Osteoblast (primary cell): ENCODE results near the gene ZBTB37. TPM values are rescaled to one million over a fixed set of nuclear protein-coding genes. Genes with fewer than 3 reads are reported as not detected.

ENCODE experiments used
- DNase-seq: peaks from one replicate; pipeline ENCODE4 v3.0.0; 2011; ENCODE audit warnings: low spot score, mixed read lengths; ENCODE audit not compliant: insufficient read length; ENCODE audit errors: missing footprints
- H2AFZ ChIP-seq: 2 replicates; pipeline ENCODE4 v1.6.0; 2011; ENCODE audit warnings: mild to moderate bottlenecking, low read length
- H3K27ac ChIP-seq: 2 replicates; pipeline ENCODE4 v1.5.1; 2011; ENCODE audit warnings: mild to moderate bottlenecking, low read depth, low read length, moderate library complexity
- H3K27me3 ChIP-seq: 2 replicates; pipeline ENCODE4 v1.6.0; 2012; ENCODE audit warnings: mild to moderate bottlenecking, control low read depth, inconsistent platforms, low read length, moderate library complexity; ENCODE audit not compliant: insufficient read depth
- H3K36me3 ChIP-seq: 2 replicates; pipeline ENCODE4 v1.5.1; 2011; ENCODE audit warnings: mild to moderate bottlenecking, low read length, control low read depth, moderate library complexity; ENCODE audit not compliant: insufficient read depth
- H3K4me1 ChIP-seq: 2 replicates; pipeline ENCODE4 v1.5.1; 2011; ENCODE audit warnings: mild to moderate bottlenecking, low read length, control low read depth, moderate library complexity; ENCODE audit not compliant: insufficient read depth
- H3K4me2 ChIP-seq: 2 replicates; pipeline ENCODE4 v1.6.0; 2011; ENCODE audit warnings: mild to moderate bottlenecking, low read length; ENCODE audit not compliant: insufficient read depth
- H3K4me3 ChIP-seq: fragments of 200-600 bp; sonication (generic); 3 replicates; pipeline ENCODE4 v1.5.1; 2012; ENCODE audit warnings: mild to moderate bottlenecking, low read length, inconsistent platforms; ENCODE audit not compliant: insufficient read depth
- H3K79me2 ChIP-seq: 2 replicates; pipeline ENCODE4 v1.6.0; 2012; ENCODE audit warnings: mild to moderate bottlenecking, low read length, control low read depth, inconsistent platforms; ENCODE audit not compliant: insufficient read depth
- H3K9me3 ChIP-seq: 2 replicates; pipeline ENCODE4 v1.5.1; 2011; ENCODE audit warnings: low read depth, low read length, control low read depth
- H4K20me1 ChIP-seq: 2 replicates; pipeline ENCODE4 v1.6.0; 2012; ENCODE audit warnings: mild to moderate bottlenecking, low read length, control low read depth; ENCODE audit not compliant: insufficient read depth
- total RNA-seq: library from RNA; depleted of rRNA; stranded (reverse); fragments of >200 nt; gene quantifications from 2 replicates; pipeline ENCODE4 v1.2.3, GENCODE V29; 2012
- TF ChIP-seq, protein P1 (sequence below): IDR thresholded peaks from 2 replicates; pipeline ENCODE4 v1.5.1; 2011; ENCODE audit warnings: mild to moderate bottlenecking, low read depth, low read length, moderate library complexity; ENCODE audit errors: extremely low read depth

The ZBTB37 gene
- total RNA-seq, 1 donor = 10.5 TPM

DNA sequence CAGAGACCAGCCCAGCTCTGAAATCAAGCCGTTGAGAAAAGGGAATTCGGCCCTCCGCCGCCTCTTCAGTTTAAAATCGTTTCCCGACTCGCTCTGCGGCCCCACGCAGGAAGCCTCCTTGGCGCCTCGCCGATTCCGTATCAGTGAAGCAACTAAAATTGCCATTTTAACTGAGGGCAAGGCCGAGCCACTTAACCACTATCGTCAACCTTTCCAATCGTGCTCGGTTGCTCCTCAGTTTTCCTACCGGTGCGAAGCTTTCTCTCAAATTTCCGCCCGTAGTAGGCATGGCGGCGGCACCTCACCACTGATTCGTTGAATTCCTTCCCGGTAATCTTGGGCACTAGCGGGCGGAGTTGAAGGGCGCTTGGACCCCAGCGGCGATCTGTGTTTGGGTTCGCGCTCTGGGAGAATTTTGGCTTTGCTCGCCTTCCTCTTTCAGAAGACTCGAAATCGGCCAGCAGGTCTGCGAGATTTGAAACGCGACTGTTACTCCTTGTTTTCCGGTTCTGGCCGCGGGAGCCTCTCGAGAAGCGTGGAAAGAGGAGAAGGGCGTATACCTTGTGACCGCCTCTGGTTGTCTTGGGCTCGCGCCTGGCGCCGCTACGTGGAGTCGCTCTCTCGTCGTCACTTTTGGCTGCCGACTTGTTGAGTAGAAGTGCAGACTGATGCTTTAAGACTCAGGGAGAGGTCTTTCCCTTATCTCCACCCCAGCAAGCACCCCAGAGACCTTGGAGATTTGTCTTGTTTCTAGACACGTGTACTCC lies 43.7 kb upstream of the ZBTB37 start, which contains the start of the genes CENPL and DARS2:
TSS of gene CENPL (minus strand) at position 569 of the 767 bp plus-strand sequence. CDS start 13,584 bp downstream, outside the sequence.
TSS of gene DARS2 (plus strand) at position 359 of the 767 bp plus-strand sequence. CDS start 557 bp downstream, outside the sequence.
- Histone ChIP-seq H3K27me3 (no peaks in the 10 kb centered on the region), H3K79me2 (peaks cover 45% of the 10 kb centered on the region), H3K4me3 (peak within 1 kb of the TSS; percentile 91), H2AFZ (peak within 1 kb of the TSS; percentile 97), H3K27ac (peak within 1 kb of the TSS; percentile 94), H3K9me3 (no peaks in the 10 kb centered on the region), H3K4me2 (peak within 1 kb of the TSS; percentile 95), H3K36me3 (no peaks in the 10 kb centered on the region), H4K20me1 (no peaks in the 10 kb centered on the region), H3K4me1 (peaks cover 13% of the 10 kb centered on the region)
- TF ChIP-seq, protein P1, sequence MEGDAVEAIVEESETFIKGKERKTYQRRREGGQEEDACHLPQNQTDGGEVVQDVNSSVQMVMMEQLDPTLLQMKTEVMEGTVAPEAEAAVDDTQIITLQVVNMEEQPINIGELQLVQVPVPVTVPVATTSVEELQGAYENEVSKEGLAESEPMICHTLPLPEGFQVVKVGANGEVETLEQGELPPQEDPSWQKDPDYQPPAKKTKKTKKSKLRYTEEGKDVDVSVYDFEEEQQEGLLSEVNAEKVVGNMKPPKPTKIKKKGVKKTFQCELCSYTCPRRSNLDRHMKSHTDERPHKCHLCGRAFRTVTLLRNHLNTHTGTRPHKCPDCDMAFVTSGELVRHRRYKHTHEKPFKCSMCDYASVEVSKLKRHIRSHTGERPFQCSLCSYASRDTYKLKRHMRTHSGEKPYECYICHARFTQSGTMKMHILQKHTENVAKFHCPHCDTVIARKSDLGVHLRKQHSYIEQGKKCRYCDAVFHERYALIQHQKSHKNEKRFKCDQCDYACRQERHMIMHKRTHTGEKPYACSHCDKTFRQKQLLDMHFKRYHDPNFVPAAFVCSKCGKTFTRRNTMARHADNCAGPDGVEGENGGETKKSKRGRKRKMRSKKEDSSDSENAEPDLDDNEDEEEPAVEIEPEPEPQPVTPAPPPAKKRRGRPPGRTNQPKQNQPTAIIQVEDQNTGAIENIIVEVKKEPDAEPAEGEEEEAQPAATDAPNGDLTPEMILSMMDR = no peak
- peak; percentile 94 for DNase-seq

DNA sequence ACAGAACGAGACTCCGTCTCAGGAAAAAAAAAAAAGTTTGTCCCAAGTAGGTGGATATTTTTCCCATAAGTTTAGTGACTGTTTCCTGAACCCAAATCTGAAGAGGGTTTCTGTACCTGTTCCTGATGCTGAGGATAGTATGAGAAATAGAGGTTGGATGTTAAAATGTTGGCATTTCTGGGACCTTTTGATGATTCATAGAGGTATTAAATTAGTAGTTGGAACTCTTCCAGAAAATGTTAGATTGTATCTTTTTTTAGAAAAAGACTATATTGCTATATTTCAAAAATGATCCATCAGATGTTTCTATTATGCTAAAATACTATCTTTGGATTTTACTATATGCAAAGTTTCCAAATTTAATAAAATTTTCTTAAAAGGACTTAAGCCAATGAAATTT lies 40.6 kb upstream of the ZBTB37 start:
- no peak overlapping the region for H3K27ac ChIP-seq
- peaks cover 15% of the 10 kb centered on the region for H3K79me2 ChIP-seq
- H3K4me3 ChIP-seq = no peak overlapping the region
- H4K20me1 ChIP-seq = no peaks in the 10 kb centered on the region
- peaks cover 3% of the 10 kb centered on the region for H3K36me3 ChIP-seq
- H3K4me1 ChIP-seq = peaks cover 12% of the 10 kb centered on the region
- H3K4me2 ChIP-seq = no peak overlapping the region
- no peak overlapping the region for H2AFZ ChIP-seq
- no peak for DNase-seq
- H3K9me3 ChIP-seq = no peaks in the 10 kb centered on the region
- no peaks in the 10 kb centered on the region for H3K27me3 ChIP-seq
- TF ChIP-seq, protein P1 = no peak

DNA sequence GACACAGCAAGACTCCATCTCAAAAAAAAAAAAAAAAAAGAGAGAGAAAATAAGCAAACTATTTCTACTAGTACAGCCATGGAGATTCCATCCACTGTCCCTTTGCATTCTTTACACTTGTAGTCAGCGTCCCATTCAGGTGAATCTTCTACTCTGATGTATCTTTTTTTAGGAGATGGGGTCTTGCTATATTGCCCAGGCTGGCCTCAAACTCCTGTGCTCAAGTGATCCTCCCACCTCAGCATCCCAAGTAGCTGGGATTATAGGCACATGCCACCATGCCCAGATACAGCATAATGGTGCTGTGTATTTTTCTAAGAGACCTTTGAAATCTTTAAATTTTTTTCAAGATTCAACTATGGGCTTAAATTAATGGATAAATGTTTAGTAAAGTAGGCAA lies 35.4 kb upstream of the ZBTB37 start:
- no peak for DNase-seq
- TF ChIP-seq, protein P1 = no peak
- Histone ChIP-seq H3K27me3 (no peaks in the 10 kb centered on the region), H3K4me3 (no peak overlapping the region), H2AFZ (no peak overlapping the region), H3K27ac (no peak overlapping the region), H3K9me3 (no peaks in the 10 kb centered on the region), H3K79me2 (no peaks in the 10 kb centered on the region), H4K20me1 (no peaks in the 10 kb centered on the region), H3K36me3 (peaks cover 26% of the 10 kb centered on the region), H3K4me1 (no peaks in the 10 kb centered on the region), H3K4me2 (no peak overlapping the region)

DNA sequence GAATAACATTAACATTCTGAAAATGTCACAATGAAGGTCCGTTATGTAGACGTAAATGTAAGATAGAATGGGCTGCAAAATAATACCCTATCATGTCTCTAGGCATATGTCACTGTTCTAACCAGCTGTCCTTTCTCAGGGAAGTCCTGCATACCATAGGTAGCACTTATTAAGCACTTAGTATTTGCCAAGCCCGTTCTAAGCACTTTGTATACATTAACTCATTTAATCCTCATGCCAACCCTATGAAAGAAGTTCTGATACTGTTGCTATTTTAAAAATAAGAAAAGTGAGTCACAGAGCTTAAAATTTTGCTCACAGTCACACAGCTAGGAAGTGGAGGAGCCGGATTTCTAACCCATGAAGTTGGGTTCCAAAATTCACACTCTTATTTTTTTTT lies 16.1 kb upstream of the ZBTB37 start:
- Histone ChIP-seq H3K27ac (no peak overlapping the region), H4K20me1 (no peaks in the 10 kb centered on the region), H3K36me3 (peaks cover 34% of the 10 kb centered on the region), H3K9me3 (no peaks in the 10 kb centered on the region), H3K4me2 (no peak overlapping the region), H3K4me3 (no peak overlapping the region), H3K4me1 (peaks cover 11% of the 10 kb centered on the region), H3K27me3 (no peaks in the 10 kb centered on the region), H2AFZ (no peak overlapping the region), H3K79me2 (no peaks in the 10 kb centered on the region)
- TF ChIP-seq, protein P1 = no peak
- DNase-seq = no peak
